Keratinocyte (primary cell): ENCODE results near the gene KANSL2.

Experiments used
- CTCF ChIP-seq, 3 experiments: IDR thresholded peaks in 1 of 3; conservative IDR thresholded peaks in 1 of 3; optimal IDR thresholded peaks in 1 of 3; 2 replicates in 2 of 3; 3 replicates in 1 of 3; pipeline versions ENCODE3 to v1.5.1; 2011; ENCODE audit warnings: low read length in 3 of 3, mild to moderate bottlenecking in 3 of 3, moderate library complexity in 2 of 3, control low read depth in 1 of 3, inconsistent platforms in 1 of 3; ENCODE audit not compliant: insufficient read depth in 2 of 3; ENCODE audit errors: extremely low read depth in 1 of 3
- EZH2 ChIP-seq: IDR thresholded peaks from one replicate; pipeline ENCODE4 v1.6.1; 2012; ENCODE audit warnings: inconsistent platforms, mild to moderate bottlenecking, low read length, moderate library complexity

GRCh38 chr12:48686615-48687334 is 4.7 kb upstream of the KANSL2 start:
- no peak for TF ChIP-seq CTCF (optimal IDR thresholded peaks at IDR 0.05 in 1 of 3, IDR thresholded peaks at IDR 0.05 in 1 of 3, conservative IDR thresholded peaks at IDR 0.05 in 1 of 3; ENCODE audit: extremely low read depth in 1 of 3, insufficient read depth in 2 of 3, low read length in 3 of 3)
- TF ChIP-seq EZH2 = no peak
